NCI-H2227 (cell line): ENCODE results near the gene UBA1.
"Not testable (repeated sequence)": the region's sequence is repeated elsewhere in the genome, so short reads cannot be mapped to it uniquely, and the experiment has no call there.

ENCODE experiments used
- DNase-seq: peaks from one replicate; lab custom pipeline; 2025; ENCODE audit not compliant: unreplicated experiment; lab: John Stamatoyannopoulos, UW

UBA1 gene

GRCh38 chrX:47248576-47248975 is 54.9 kb downstream of the UBA1 start:
- DNase-seq = no peak

- no peak for DNase-seq
Measured at GRCh38 chrX:47250017-47250347, 56.4 kb downstream of the UBA1 start.

- DNase-seq = not testable (repeated sequence)
Measured at GRCh38 chrX:47257620-47258019, 64.0 kb downstream of the UBA1 start.
